GM19372 (cell line): ENCODE data around the gene PHF19.

Source experiments
- ATAC-seq: cut with Tn5 transposase; IDR thresholded peaks from one replicate; pipeline ENCODE4 v1.9.1; 2021; ENCODE audit warnings: mild to moderate bottlenecking, low read depth, moderate library complexity; ENCODE audit not compliant: unreplicated experiment

Gene PHF19

GRCh38 chr9:120892748-120893610 lies 16.0 kb upstream of the PHF19 start:
- peak; percentile 65 for ATAC-seq

- peak; percentile 43 for ATAC-seq
These were observed 15.1 kb upstream of the PHF19 start for GRCh38 chr9:120891884-120892747.

- no peak for ATAC-seq
These were observed 14.4 kb upstream of the PHF19 start for GRCh38 chr9:120891245-120891883.

- no peak for ATAC-seq
These were observed 13.6 kb upstream of the PHF19 start for GRCh38 chr9:120890320-120891244.

GRCh38 chr9:120889606-120890271 lies 12.8 kb upstream of the PHF19 start:
- no peak for ATAC-seq

GRCh38 chr9:120888626-120889025 lies 11.6 kb upstream of the PHF19 start:
- no peak for ATAC-seq

GRCh38 chr9:120886490-120886967 lies 9.5 kb upstream of the PHF19 start:
- ATAC-seq, result no peak

GRCh38 chr9:120885958-120886357 lies 9.0 kb upstream of the PHF19 start:
- ATAC-seq, result no peak

GRCh38 chr9:120885457-120885856 lies 8.5 kb upstream of the PHF19 start:
- ATAC-seq, result no peak

GRCh38 chr9:120883608-120883996 lies 6.6 kb upstream of the PHF19 start:
- ATAC-seq, result no peak

- no peak for ATAC-seq
These were observed 6.1 kb upstream of the PHF19 start for GRCh38 chr9:120882935-120883607.

GRCh38 chr9:120879446-120879845 lies 2.5 kb upstream of the PHF19 start:
- ATAC-seq, result no peak

GRCh38 chr9:120878188-120879130 lies 1.5 kb upstream of the PHF19 start:
- no peak for ATAC-seq

- peak; percentile 47 for ATAC-seq
These were observed 467 bp upstream of the PHF19 start for GRCh38 chr9:120877276-120878034.

- peak; percentile 50 for ATAC-seq
These were observed 790 bp downstream of the PHF19 start for GRCh38 chr9:120875954-120876841.

- no peak for ATAC-seq
These were observed 1.4 kb downstream of the PHF19 start for GRCh38 chr9:120875643-120875953.
